Stimulated activated CD4-positive, alpha-beta T cell treated with anti-CD3 and anti-CD28 coated beads, Interleukin-2, amount 100 ng/mL, for 4 hours (primary cell): Measurements from ENCODE around the gene GOSR1.
"Not testable (repeated sequence)": the region's sequence is repeated elsewhere in the genome, so short reads cannot be mapped to it uniquely, and the experiment has no call there.

Experiments used
- DNase-seq: peaks from one replicate; pipeline ENCODE4 v3.0.0-alpha.2; 2020; ENCODE audit warnings: low read depth

GOSR1 gene

DNA sequence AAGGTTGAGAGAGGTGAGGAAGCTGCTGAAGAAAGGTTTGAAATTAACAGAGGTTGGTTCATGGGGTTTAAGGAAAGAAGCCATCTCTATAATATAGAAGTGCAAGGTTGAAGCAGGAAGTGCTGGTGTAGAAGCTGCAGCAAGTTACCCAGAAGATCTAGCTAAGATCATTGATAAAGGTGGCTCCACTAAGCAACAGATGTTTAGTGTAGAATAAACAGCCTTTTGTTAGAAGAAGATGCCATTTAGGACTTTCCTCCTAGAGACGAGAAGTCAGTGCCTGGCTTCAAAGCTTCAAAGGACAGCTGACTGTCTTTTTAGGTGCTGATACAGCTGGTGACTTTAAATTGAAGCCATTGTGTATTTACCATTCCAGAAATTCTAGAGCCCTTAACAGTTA is 29.3 kb downstream of the GOSR1 start:
- DNase-seq = no peak

DNA sequence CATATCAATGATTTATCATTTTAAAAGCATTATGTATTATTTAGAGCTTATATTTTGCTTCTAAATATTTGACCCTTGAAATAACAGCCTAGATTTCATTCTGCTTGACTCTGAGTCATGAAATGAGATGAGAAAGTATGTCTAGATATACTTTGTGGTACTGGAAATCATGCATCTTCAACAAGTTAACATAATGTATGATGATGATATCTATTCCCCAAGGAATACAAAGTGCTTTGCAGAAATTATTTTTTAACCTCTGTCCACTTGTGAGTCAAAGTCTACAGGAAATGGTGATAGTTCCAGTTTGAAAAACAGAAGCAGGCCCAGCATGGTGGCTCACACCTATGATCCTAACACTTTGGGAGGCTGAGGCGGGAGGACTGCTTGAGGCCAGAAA is 36.1 kb downstream of the GOSR1 start:
- no peak for DNase-seq

GRCh38 chr17:30514895-30515596 is 37.8 kb downstream of the GOSR1 start:
- DNase-seq = no peak

DNA sequence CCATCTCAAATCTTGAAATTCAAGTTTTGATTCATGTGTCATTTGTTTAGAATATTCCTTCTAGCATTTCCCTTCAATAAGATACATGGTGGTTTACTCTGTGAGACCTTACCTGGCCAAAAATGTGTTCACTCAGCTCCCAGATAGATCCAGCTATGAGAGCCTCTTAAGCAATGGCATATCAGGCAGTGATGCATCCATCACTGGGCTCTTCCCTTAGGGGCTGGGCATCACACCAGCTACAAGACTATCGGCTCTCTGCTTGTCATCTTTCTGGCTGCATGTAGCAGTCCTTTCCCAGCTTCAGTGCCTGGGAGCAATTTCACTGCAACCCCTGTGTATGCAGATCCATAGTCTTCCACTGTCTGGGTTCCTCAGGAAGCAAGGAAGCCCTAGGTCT is 40.6 kb downstream of the GOSR1 start:
- no peak for DNase-seq

DNA sequence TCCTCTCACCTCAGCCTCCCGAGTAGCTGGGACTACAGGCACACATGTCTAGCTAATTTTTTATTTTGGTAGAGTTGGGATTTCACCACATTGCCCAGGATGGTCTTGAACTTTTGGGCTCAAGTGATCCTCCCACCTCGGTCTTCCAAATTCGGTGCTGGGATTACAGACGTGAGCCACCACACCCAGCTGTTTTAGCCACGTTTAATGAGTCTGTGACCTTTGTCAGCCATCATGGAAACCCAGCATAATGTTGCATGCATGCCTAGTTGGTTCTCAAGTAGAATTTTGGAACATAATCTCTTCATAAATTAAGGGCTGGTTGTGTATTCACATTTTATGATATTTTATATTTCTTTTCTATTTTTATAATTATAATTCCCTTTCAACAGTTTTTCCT is 42.0 kb downstream of the GOSR1 start:
- no peak for DNase-seq

GRCh38 chr17:30519707-30520106 is 42.5 kb downstream of the GOSR1 start:
- DNase-seq = no peak

DNA sequence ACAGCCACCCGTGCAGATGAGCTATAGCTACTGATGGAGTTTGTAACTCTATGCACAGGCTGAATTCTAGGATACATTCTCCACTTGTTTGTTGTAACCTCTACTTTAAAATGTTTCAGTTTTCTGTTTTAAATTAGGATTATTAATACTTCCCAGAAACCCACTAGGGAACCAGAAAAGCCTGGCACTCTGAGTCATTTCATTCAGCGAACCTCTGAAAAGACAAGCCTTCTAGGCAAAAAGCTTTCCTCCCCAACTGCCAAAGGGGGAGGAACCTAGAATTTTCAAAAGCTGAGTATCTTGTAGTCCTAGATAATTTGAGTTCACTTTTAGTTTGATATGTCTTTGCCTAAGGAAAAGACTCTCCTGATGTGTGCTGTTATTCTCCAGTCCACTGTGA is 43.2 kb downstream of the GOSR1 start:
- DNase-seq = no peak

DNA sequence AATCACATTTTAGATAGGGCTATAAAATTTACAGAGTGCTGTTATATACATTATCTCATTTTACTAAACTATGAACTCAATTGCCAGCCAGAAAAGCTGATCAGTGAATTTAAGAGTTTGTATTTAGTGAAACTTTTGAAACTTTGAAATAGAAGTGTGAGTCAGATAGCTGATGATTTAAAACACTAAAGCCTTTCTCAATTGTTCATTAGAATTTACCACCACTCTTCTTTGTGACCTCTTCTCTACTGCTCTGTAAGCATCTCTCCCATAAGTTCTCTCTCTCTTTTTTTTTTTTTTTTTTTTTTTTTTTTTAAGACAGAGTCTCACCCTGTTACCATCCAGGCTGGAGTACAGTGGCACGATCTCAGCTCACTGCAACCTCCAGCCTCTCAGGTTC is 43.7 kb downstream of the GOSR1 start:
- no peak for DNase-seq

DNA sequence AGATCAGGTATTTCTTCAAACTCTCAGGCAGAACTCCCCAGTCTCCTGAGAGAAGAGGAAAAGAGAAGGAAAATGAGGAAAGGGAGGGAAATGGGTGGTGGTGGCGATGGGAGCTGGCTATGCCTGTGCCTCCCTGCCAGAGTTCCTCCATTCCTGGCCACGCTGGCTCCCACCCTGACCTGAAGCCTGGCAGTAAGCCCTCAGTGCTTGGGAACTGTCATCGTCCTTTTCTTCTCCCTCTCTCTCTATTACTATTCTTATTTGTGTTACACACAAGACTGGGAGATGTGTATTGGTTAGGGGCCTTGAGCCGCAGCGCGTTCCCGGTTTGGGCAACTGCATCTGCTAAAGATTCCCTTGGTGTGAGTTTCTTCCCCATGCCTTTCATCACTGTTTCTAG is 44.6 kb downstream of the GOSR1 start:
- DNase-seq = no peak

- DNase-seq = not testable (repeated sequence)
Observed at GRCh38 chr17:30523236-30523635, 46.0 kb downstream of the GOSR1 start.

DNA sequence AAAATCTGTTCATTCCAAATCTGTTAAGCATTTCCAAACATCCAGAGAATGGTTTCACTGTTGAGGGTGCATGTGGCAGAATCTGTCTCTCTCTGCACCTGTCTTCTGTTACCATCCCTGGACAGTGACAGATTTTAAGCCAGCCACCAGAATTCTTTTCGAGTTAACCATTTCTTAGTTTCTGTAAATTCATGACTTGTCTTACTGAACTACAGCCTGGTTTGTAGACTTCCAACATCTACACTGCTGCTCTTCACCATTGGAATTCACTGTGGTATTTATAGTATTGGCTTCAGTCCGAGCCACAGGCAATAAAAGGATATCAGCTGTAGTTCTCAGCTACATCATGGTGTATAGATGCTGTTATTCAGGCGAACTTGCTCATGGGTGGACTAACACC is 47.6 kb downstream of the GOSR1 start:
- DNase-seq = no peak

- DNase-seq = no peak
Observed at GRCh38 chr17:30526401-30526800, 49.2 kb downstream of the GOSR1 start.

GRCh38 chr17:30528701-30529100 is 51.5 kb downstream of the GOSR1 start:
- not testable (repeated sequence) for DNase-seq

DNA sequence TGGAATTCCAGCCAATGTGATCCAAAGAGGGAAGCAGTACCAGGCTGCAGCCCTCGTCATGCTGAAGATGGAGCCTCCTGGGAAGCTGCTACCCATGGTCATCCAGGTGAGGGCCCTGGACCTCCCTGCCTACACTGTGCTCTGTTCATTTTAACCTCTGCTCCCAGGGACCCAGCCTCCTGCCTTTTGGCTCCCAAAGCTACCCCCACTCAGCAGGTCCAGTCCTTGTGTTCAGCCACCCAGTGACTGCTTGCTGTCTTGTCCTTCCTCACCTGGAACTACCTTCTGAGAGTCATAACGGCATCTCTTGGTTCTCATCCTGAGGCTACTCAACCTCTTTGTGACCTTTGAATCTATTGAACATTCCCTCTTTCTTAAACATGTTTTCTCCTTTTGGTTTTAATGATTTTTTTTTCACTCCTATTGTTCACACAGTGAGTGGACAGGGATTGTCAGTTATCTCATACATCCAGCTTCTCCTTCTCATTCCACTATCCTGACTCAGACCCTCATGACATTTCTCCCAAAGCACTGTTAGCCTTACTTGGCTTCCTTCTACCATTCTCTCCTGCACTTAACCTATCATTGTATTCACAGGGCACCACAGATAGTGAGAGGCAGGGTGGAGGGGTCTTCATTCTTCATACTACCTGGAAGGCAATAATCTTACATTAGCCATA is 53.3 kb downstream of the GOSR1 start:
- DNase-seq = no peak

DNA sequence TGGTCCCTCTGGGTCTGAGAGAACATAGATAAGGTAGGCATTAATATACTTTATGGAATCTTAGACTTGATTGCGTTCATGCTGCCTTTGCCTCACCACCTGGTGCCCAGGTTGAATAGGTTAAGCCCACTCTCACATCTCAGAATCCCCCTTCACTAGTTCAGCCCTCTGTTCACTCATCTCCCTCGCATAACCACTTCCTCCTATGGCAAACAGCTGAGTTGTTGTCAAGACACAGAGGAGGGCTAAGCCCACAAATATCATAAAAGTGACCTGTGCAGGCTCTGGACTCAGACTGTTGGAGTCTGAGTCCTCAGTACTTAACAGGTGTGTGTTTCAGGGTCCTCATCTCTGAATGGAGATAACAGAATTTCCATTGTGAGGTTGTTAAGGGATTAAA is 55.7 kb downstream of the GOSR1 start:
- DNase-seq = no peak

- DNase-seq = no peak
Observed at GRCh38 chr17:30534298-30534697, 57.1 kb downstream of the GOSR1 start.

DNA sequence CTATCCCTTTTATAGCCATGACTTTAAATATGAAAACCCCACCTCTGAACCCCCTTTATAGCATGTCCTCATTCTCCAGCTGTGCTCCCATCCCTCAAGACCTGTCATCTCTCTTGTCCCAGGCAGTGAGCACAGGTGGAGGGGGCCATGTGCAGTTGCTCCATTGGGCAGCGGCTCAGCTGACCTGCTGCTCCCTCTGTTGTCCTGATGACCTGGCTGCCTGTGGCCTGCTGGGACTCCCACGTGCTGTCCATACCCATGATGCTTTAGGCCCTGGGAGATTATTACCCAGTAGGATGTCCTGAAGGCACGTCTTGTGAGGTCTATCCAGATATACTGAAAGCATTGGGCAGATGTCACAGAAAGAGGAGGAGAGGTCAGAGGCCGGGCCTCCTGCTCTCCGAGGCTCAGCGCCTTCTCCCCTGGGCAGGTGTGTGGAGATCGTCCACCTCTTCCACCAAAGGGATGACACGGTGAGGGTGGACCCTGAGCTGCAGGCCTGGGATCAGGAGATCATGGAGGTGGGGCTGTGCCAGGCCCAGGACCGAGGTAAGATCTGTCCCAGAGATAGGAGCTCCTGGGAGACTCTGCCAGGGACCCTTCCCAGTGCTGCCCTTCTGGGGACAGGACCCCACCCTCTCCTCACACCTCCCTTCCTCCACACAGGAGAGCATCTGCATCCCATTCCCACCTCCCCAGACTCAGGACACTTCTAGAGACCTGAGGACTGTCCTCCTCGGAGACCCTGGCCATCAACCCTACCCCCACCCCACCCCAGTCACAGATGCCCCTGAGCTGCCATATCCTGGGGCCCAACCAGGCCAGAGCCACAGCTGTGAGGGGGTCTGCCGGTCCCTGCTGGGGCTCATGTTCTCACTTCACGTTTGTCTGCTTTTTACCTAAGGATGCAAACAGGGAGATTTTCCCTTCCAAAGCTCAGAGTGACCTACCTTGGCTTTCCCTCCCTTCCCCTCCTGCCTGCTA is 58.0 kb downstream of the GOSR1 start:
- no peak for DNase-seq

DNA sequence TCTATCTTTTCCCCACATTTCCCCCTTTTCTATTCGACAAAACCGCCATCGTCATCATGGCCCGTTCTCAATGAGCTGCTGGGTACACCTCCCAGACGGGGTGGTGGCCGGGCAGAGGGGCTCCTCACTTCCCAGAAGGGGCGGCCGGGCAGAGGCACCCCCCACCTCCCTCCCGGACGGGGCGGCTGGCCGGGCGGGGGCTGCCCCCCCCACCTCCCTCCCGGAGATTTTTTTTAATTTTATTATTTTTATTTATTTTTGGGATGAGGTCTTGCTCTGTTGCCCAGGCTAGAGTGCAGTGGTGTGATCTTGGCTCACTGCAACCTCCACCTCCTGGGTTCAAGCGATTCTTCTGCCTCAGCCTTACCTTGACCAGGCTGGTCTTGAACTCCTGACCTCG is 59.6 kb downstream of the GOSR1 start:
- DNase-seq = not testable (repeated sequence)

- DNase-seq = not testable (repeated sequence)
Observed at GRCh38 chr17:30537667-30538066, 60.5 kb downstream of the GOSR1 start.

GRCh38 chr17:30541802-30542201 is 64.6 kb downstream of the GOSR1 start:
- no peak for DNase-seq

DNA sequence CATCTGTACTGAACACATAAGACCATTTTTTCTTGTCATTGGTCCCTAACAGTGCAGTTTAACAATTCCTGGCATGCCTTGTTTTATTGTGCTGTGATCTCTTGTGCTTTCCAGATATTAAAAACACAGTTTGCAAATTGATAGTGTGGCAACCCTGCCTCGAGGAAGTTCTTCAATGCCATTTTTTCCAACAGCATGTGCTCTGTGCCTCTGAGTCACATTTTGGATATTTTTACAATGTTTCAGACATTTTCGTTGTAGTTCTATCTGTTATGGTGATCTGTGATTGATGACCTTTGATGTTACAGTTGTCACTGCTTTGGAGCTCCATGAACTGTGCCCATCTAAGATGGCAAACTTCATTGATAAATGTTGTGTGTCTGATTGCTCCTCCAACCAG is 66.2 kb downstream of the GOSR1 start:
- DNase-seq = no peak

DNA sequence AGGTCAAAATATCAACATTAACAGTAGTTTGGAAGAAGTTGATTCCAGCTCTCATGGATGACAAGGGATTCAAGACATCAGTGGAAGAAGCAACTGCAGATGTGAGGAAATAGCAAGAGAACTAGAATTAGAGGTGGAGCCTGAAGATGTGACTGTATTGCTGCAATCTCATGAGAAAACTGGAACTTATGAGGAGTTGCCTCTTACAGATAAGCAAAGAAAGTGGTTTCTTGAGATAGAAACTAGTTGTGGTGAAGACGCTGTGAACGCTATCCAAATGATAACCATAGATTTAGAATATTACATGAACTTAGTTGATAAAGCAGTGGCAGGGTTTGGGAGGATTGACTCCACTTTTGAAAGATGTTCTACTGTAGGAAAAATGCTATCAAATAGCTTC is 67.8 kb downstream of the GOSR1 start:
- DNase-seq = no peak
